NCI-H524 (cell line): ENCODE results near the gene SF3A1.

Source experiments
- DNase-seq, 2 experiments: peaks; one replicate each; lab custom pipeline; 2025; lab: John Stamatoyannopoulos, UW

The SF3A1 gene

GRCh38 chr22:30325065-30325720 is 31.5 kb downstream of the SF3A1 start:
- DNase-seq: peak in 1 of 2 experiments; percentile 11

DNA sequence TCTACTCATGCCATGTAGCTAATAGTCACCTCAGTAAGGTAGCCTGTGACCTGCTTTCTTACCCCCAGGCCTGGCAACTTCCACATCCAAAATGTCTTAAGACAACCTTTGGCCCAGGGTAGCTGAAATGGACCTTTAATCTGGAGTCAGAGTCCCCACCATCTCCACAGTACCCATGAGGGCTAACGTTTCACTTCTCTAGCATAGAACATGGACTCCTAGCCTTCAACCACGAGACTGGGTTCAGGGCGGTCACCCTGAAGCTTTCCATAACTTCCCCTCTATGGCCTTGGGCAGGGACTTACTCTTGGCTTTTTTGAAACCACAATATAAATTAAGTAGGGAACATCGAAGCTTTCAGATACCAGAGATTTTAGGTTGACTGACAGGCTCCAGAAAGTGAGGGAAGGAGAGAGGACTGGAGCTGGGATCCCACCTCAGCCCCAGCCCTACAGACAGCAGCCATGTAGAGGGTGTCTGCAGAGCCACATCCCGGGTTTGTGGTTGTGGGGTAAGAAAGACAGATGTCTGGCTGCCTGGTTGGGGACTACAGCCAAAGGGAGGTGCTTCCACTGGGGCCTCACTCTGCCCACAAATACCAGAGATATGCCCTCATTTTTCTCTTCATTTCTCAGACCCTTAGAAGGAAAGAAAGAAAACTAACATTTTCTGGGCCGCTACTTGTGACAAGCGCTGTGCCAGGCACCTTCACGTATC is 32.5 kb downstream of the SF3A1 start:
- DNase-seq: no peak

- DNase-seq: no peak
Measured at GRCh38 chr22:30323246-30323645, 33.4 kb downstream of the SF3A1 start.

- DNase-seq: no peak
Measured at GRCh38 chr22:30321461-30321860, 35.2 kb downstream of the SF3A1 start.

GRCh38 chr22:30320021-30320556 is 36.6 kb downstream of the SF3A1 start:
- DNase-seq: no peak

DNA sequence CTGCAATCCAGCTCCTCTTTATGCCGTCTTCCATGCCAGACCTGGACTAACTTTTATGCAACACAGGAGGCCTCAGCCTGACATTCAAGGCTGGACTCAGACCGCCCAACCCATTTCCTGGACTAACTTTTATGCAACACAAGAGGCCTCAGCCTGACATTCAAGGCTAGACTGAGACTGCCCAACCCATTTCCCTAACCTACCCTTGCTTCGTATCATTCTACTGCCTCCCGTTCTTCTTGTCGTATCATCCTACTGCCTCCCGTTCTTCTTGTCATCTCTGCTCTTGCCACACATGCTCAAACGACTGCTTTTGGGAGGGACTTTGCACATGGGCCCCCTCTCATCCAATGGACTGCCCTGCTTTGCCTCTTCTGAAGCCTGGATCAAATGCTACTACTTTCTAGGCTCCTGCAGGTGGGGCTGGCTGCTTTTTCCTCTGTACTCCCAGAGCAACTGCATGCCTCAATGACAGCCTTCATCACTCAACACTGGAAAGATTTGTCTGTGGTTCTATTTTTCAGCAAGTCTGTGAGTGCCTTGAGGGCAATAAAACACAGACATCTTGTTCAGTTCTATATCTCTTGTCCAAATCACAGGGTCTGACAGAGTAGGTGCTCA is 37.8 kb downstream of the SF3A1 start:
- no peak for DNase-seq

DNA sequence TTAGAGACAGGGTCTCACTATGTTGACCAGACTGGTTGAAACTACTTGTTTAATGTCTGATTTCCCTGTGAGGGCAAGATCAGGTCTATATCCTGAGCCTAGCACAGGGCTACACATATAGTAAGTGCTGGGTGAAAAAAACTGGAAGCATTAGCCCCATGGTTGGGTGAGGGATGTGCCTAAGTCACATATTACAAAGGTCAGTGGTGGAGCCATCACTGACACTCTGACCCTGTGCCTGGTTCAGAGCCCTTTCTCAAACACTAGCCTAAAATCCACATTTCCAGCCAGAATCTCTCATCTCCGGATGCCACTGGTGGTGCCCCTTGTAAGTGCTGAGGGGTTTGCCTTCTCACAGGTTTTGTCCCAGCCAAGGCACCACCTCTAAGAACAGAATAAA is 38.9 kb downstream of the SF3A1 start:
- no peak for DNase-seq

GRCh38 chr22:30315962-30316576 is 40.6 kb downstream of the SF3A1 start:
- no peak for DNase-seq

DNA sequence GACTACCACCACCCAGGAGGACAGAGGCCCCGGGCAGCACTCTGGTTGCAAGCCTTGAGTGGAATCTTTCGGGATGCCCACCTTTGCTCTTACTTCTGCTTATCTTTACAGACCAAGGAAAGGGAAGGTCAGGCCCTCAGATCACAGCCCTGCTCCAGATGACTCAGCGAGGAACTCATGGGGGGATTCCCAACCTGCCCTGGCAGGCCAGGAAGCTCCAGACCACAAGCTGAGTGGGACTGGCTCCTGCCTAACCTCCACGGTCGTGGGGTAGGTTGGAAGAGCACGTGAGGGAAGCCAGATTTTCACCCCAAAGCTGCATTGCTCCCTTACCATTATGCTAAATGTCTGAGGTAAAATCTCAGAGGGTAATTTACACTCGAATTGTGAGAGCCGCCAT is 41.8 kb downstream of the SF3A1 start:
- DNase-seq: no peak

GRCh38 chr22:30313527-30314363 is 42.9 kb downstream of the SF3A1 start:
- DNase-seq: no peak

DNA sequence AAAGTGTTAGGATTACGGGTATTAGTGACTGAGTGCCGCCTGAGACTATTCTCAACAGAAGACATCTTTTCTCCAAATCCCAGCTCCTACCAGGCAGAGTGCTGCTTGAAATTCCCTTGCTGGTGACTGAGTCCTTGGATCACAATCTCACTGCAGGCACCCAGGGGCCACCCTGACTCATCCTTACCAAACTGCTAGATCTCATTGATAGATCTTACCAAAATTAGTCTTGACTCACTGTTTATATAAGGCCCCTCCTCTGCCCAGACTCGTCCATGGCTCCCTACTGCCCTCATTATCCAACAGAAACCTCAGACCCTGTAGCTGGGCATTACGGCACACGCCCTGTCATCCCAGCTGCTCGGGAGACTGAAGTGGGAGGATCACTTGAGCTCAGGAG is 44.6 kb downstream of the SF3A1 start:
- no peak for DNase-seq

- DNase-seq: no peak
Measured at GRCh38 chr22:30310881-30311771, 45.6 kb downstream of the SF3A1 start.

DNA sequence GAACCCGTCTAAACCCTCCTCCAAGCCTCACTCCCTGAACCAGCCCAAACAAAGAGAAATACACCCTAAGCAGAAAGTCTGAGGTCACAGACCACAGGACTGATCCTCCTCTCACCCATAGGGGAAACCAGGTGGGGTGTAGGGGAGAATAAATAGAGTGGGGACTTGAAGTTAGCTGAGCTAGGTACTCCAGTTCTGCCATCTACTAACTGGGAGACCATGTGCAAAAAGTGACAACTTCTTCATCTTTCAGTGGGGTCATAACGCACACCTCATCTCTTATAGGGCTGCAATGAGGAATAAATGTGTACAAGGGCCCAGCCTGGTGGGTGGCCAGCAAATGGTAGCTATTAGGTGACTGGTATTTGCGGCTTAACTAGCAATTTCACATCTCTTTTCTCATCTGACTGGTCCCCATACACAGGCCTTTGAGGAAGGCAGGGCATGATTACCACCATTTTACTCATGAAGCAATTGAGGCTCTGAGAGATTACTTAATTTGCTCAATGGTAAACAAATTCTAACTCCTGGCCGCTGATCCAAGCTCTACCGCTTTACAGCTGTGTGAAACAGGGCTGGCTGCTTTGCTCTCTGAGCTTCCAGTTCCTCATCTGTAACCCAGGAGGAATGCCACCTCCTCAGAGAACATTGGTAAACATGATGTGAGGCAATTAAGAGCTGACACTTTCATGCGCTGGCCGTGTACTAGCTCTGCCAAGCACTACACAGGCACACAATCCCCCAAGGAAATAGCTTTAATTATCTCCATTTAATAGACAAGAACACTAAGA is 46.5 kb downstream of the SF3A1 start:
- no peak for DNase-seq

GRCh38 chr22:30308518-30309230 is 48.0 kb downstream of the SF3A1 start:
- DNase-seq: no peak

DNA sequence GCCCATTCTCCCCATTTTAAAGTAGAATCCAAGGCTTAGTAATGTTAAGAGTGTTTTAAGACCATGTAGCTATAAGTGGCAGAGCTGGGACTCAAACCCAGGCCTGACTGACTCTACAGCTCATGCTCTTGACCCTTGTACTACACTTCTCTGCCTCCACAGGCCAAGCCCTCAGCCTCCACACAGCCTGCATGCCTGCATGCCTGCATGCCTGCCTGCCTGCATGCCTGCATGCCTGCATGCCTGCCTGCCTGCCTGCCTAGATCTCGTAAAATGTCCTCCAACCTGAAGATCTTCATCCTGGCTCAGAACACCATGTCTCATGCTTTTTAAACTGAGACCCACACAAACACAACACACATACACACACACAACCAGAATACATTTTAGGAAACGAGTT is 48.6 kb downstream of the SF3A1 start:
- DNase-seq: no peak

DNA sequence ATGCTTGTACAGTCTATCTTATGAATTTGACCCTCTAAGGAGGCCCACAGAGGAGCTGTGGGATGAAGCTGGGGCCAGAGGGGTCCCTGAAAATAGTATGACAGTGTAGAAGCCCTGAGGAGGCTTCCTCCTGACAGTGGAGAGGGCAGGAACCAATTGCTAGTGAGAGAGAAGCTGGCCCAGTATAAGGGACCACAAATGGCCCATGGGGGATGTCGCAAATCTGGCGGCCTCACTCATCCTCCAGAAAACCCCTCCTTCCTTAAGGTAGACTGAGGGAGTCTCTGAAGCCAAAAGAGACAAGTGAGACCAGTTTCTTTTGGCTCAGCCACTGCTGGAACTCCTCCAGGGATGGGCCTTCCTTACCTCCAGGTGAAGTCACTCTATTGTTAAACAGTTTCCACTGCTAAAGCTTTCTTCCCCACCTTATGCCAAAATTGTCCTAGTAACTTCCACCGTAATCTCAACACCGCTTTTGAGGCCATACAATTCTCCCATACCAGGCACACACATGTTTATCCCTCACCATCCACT is 49.6 kb downstream of the SF3A1 start:
- DNase-seq: no peak

DNA sequence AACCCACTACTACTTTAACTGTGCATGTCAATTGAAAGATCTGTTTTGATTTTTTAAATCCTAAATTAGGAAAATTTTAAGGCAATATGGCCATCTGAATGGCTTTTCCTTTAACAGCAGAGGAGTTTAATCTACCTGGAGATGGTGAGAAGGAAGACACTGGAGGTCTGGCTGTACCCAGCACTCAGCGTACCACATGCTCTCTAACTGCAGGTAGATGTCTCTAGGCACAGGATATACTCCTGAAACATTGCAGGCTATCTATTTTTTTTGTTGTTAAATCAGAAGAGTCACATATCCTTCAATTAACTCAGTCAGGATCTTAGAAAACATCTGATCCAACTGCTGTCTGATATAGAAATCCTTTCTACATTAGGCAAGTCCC is 50.1 kb downstream of the SF3A1 start:
- no peak for DNase-seq

- DNase-seq: no peak
Measured at GRCh38 chr22:30305906-30306626, 50.6 kb downstream of the SF3A1 start.
